ENCODE data around the gene HPS1.

DNA sequence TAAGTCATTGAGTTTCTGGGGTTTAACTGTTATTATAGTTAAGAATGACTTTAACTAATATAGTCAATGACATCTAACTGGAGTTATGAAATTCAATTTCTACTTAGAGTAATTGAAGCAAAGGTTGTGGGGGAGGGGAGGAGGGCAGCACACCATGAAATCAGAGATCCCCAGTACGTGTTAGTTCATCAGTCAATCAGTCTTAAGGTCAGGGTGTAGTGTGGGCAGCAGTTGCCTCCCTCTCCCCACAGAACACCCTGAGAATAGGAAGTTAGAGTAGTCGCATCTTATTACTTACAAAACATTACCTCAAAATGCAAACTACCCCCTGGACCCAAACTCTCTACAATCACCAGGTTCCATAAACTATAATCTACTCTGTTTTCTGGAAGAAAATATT is 7.0 kb upstream of the HPS1 start:
- TF ChIP-seq, protein P1, sequence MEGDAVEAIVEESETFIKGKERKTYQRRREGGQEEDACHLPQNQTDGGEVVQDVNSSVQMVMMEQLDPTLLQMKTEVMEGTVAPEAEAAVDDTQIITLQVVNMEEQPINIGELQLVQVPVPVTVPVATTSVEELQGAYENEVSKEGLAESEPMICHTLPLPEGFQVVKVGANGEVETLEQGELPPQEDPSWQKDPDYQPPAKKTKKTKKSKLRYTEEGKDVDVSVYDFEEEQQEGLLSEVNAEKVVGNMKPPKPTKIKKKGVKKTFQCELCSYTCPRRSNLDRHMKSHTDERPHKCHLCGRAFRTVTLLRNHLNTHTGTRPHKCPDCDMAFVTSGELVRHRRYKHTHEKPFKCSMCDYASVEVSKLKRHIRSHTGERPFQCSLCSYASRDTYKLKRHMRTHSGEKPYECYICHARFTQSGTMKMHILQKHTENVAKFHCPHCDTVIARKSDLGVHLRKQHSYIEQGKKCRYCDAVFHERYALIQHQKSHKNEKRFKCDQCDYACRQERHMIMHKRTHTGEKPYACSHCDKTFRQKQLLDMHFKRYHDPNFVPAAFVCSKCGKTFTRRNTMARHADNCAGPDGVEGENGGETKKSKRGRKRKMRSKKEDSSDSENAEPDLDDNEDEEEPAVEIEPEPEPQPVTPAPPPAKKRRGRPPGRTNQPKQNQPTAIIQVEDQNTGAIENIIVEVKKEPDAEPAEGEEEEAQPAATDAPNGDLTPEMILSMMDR (IDR thresholded peaks at IDR 0.05), result no peak
- TF ChIP-seq SIN3A (IDR thresholded peaks at IDR 0.05; ENCODE audit: borderline replicate concordance, insufficient read depth, low read depth, low read length), result no peak

All from Panc1 (cell line).